ENCODE data around the gene UST. TPM values are rescaled to one million over a fixed set of nuclear protein-coding genes. Genes with fewer than 3 reads are reported as not detected.

UST gene
- total RNA-seq, 1 experiment from 2014 or later: 32.1 TPM

DNA sequence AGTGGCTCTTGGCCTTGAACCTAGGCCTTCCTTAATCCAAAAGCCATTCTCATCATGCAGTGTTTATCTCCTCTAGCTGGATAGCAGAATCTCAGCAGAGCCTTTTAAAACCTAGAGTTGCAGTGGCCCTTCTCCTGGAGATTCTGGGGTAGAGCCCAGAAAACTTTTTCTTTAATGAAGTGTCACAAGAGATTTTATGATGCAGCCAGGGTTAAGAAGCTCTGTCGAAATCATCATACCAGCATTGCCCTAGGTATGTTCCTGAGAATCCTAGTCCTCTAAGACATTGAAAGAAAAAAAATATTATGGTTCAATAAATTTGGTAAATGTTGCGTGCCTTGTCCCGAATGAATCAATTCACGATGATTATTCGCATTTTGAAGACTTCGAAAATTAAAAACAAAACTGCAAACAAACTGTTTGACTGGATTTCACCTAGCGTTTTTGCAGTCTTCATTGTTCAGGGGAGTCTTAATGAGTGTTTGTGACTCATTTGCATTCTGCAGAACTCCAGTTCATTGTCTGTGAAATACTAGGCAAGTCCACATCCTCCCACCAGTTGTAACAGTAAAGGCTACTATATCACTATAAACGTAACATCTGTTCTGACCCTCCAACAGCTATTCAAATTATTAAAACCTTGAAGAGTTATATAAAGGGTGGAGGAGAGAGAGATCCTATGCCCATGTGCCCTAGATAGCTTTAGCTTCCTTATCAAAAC is 198.6 kb downstream of the UST start (continued):
- TF ChIP-seq ZBTB21 (CRISPR knock-in tag; IDR thresholded peaks at IDR 0.05; ENCODE audit: borderline replicate concordance) (no peak), RELA (CRISPR knock-in tag; IDR thresholded peaks at IDR 0.05; ENCODE audit: borderline replicate concordance) (no peak), TCF7 (CRISPR knock-in tag; IDR thresholded peaks at IDR 0.05; ENCODE audit: low read depth) (no peak), NFE2L1 (CRISPR knock-in tag; IDR thresholded peaks at IDR 0.05) (no peak), ZNF416 (CRISPR knock-in tag; IDR thresholded peaks at IDR 0.05) (no peak)
- TF ChIP-seq, protein P1, sequence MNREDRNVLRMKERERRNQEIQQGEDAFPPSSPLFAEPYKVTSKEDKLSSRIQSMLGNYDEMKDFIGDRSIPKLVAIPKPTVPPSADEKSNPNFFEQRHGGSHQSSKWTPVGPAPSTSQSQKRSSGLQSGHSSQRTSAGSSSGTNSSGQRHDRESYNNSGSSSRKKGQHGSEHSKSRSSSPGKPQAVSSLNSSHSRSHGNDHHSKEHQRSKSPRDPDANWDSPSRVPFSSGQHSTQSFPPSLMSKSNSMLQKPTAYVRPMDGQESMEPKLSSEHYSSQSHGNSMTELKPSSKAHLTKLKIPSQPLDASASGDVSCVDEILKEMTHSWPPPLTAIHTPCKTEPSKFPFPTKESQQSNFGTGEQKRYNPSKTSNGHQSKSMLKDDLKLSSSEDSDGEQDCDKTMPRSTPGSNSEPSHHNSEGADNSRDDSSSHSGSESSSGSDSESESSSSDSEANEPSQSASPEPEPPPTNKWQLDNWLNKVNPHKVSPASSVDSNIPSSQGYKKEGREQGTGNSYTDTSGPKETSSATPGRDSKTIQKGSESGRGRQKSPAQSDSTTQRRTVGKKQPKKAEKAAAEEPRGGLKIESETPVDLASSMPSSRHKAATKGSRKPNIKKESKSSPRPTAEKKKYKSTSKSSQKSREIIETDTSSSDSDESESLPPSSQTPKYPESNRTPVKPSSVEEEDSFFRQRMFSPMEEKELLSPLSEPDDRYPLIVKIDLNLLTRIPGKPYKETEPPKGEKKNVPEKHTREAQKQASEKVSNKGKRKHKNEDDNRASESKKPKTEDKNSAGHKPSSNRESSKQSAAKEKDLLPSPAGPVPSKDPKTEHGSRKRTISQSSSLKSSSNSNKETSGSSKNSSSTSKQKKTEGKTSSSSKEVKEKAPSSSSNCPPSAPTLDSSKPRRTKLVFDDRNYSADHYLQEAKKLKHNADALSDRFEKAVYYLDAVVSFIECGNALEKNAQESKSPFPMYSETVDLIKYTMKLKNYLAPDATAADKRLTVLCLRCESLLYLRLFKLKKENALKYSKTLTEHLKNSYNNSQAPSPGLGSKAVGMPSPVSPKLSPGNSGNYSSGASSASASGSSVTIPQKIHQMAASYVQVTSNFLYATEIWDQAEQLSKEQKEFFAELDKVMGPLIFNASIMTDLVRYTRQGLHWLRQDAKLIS (CRISPR knock-in tag; IDR thresholded peaks at IDR 0.05; ENCODE audit: borderline replicate concordance): no peak

DNA sequence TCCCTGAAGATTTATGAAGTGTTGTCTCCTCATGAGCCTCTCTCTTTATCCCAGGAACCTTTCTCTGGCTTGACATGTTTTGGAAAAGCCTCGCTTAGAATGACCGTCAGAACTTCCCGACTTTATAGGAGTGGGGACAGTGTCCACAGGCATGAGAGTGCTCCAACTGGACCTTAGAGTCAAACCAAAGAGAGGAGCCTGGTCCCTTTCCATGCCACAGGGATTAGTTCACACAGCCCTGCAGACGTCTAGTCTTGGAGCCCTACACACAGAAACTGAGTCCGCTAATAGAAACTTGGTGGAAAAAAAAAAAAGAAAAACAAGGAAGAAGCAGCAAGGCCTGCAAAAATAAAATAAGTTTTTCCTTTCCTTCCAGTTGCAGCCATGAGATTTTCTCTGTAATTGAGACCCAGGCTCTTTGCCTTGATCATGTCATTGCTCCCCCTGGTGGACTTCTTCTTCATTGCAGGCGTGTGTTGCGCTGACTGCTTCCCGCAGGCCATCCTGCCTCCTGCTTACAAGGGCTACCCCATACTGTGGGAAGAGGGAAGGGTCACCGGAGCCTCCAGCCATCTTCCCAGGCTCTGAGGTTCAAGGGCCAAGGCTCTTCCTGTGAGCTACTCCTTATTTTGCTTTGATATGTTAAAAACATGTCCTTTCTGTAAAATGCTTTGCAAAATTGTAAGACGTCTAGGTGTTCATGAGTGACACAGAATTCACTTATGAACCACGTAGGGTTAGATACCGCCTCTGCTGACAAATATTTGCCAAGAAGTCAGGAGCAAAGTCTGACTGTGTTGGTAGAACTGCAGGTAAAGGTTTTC is 201.0 kb downstream of the UST start:
- POLR2A ChIA-PET: no interaction called here
- H3K9me3 Mint-ChIP-seq: no peaks in the 10 kb centered on the region

More for the DNA sequence above, 201.0 kb downstream of the UST start:
- ATAC-seq: peak; percentile 96
- H3K4me1 Mint-ChIP-seq: peaks cover 49% of the 10 kb centered on the region
- peak overlapping the region; percentile 85 for H3K27ac Mint-ChIP-seq
- no peak overlapping the region for H3K4me3 Mint-ChIP-seq
- CTCF ChIA-PET: interaction anchor here (0.5 to 1.3 kb wide), 2 partner anchors 370 to 1036 kb away, joined by 3 to 8 read pairs; no protein-coding TSS in a partner anchor
- TF ChIP-seq, protein P2, sequence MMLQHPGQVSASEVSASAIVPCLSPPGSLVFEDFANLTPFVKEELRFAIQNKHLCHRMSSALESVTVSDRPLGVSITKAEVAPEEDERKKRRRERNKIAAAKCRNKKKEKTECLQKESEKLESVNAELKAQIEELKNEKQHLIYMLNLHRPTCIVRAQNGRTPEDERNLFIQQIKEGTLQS (CRISPR knock-in tag; conservative IDR thresholded peaks at IDR 0.05): no peak
- TF ChIP-seq, protein P3, sequence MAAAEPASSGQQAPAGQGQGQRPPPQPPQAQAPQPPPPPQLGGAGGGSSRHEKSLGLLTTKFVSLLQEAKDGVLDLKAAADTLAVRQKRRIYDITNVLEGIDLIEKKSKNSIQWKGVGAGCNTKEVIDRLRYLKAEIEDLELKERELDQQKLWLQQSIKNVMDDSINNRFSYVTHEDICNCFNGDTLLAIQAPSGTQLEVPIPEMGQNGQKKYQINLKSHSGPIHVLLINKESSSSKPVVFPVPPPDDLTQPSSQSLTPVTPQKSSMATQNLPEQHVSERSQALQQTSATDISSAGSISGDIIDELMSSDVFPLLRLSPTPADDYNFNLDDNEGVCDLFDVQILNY (CRISPR knock-in tag; IDR thresholded peaks at IDR 0.05): no peak
- TF ChIP-seq ZNF138 (CRISPR knock-in tag; conservative IDR thresholded peaks at IDR 0.05) (no peak), JUN (CRISPR knock-in tag; IDR thresholded peaks at IDR 0.05) (no peak)
- TF ChIP-seq, protein P4, sequence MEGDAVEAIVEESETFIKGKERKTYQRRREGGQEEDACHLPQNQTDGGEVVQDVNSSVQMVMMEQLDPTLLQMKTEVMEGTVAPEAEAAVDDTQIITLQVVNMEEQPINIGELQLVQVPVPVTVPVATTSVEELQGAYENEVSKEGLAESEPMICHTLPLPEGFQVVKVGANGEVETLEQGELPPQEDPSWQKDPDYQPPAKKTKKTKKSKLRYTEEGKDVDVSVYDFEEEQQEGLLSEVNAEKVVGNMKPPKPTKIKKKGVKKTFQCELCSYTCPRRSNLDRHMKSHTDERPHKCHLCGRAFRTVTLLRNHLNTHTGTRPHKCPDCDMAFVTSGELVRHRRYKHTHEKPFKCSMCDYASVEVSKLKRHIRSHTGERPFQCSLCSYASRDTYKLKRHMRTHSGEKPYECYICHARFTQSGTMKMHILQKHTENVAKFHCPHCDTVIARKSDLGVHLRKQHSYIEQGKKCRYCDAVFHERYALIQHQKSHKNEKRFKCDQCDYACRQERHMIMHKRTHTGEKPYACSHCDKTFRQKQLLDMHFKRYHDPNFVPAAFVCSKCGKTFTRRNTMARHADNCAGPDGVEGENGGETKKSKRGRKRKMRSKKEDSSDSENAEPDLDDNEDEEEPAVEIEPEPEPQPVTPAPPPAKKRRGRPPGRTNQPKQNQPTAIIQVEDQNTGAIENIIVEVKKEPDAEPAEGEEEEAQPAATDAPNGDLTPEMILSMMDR (IDR thresholded peaks at IDR 0.05): peak; percentile 87
- TF ChIP-seq, protein P5, sequence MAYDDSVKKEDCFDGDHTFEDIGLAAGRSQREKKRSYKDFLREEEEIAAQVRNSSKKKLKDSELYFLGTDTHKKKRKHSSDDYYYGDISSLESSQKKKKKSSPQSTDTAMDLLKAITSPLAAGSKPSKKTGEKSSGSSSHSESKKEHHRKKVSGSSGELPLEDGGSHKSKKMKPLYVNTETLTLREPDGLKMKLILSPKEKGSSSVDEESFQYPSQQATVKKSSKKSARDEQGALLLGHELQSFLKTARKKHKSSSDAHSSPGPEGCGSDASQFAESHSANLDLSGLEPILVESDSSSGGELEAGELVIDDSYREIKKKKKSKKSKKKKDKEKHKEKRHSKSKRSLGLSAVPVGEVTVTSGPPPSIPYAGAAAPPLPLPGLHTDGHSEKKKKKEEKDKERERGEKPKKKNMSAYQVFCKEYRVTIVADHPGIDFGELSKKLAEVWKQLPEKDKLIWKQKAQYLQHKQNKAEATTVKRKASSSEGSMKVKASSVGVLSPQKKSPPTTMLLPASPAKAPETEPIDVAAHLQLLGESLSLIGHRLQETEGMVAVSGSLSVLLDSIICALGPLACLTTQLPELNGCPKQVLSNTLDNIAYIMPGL (CRISPR knock-in tag; IDR thresholded peaks at IDR 0.05): no peak
- no peaks in the 10 kb centered on the region for H3K36me3 Mint-ChIP-seq
- peak; percentile 93 for DNase-seq (ENCODE audit: low spot score)
- H3K27me3 Mint-ChIP-seq (ENCODE audit: low read depth): no peaks in the 10 kb centered on the region

Data from WTC11 (cell line).